K562 (cell line): ENCODE data around the gene IQGAP3. TPM values are rescaled to one million over a fixed set of nuclear protein-coding genes. Genes with fewer than 3 reads are reported as not detected.

Experiments
- AFF1 ChIP-seq, 2 experiments: fragments of 450-650 bp; IDR thresholded peaks; 2 replicates each; pipeline ENCODE4 v1.6.1; 2018; ENCODE audit warnings: mild to moderate bottlenecking in 2 of 2, low read depth in 1 of 2; ENCODE audit not compliant: partially characterized antibody in 2 of 2
- CSDE1 ChIP-seq, 2 experiments: fragments of 450-650 bp; IDR thresholded peaks; 2 replicates each; pipeline ENCODE4 v1.6.1; 2016; ENCODE audit warnings: mild to moderate bottlenecking in 1 of 2
- DDX20 ChIP-seq: fragments of 450-650 bp; IDR thresholded peaks from 2 replicates; pipeline ENCODE4 v1.6.1; 2016; ENCODE audit warnings: missing genetic modification characterization, low read depth, mild to moderate bottlenecking, missing compliant biosample characterization, moderate library complexity
- ESRRA ChIP-seq: fragments of 450-650 bp; IDR thresholded peaks from 2 replicates; pipeline ENCODE4 v1.6.1; 2014; ENCODE audit warnings: low read depth, mild to moderate bottlenecking, moderate library complexity, borderline replicate concordance
- FOXK1 ChIP-seq: sonication (generic); formaldehyde crosslinking; IDR thresholded peaks from 2 replicates; pipeline ENCODE4 v1.8.0; 2022; ENCODE audit warnings: missing genetic modification reagents, mild to moderate bottlenecking, borderline replicate concordance
- HMG20A ChIP-seq: fragments of 450-650 bp; formaldehyde crosslinking; conservative IDR thresholded peaks from 2 replicates; pipeline ENCODE4 v1.4.0; 2020; ENCODE audit warnings: mild to moderate bottlenecking, mixed read lengths
- KLF16 ChIP-seq: IDR thresholded peaks from 2 replicates; pipeline ENCODE4 v1.6.1; 2016; ENCODE audit warnings: antibody characterized with exemption
- ZNF318 ChIP-seq, 2 experiments: fragments of 450-650 bp; IDR thresholded peaks; 2 replicates each; pipeline ENCODE4 v1.6.1; 2016; ENCODE audit warnings: mild to moderate bottlenecking in 2 of 2, borderline replicate concordance in 1 of 2, low read depth in 1 of 2, moderate library complexity in 1 of 2
- ZNF324 ChIP-seq: fragments of 250-450 bp; sonication (Bioruptor Pico); IDR thresholded peaks from 2 replicates; pipeline ENCODE4 v1.4.0; 2020; ENCODE audit warnings: mild to moderate bottlenecking
- ZNF830 ChIP-seq: fragments of 250-450 bp; sonication (Bioruptor Pico); IDR thresholded peaks from 2 replicates; pipeline ENCODE4 v1.5.0; 2021; ENCODE audit warnings: mild to moderate bottlenecking
- polyA plus RNA-seq, 8 experiments: library from polyadenylated mRNA; depleted of rRNA in 4 of 8; stranded (reverse) in 5 of 8; unstranded in 3 of 8; fragments of >200 nt; fragmentation: Nextera tagmentation in 2 of 8; fragmentation: Illumina TruSeq in 1 of 8; extraction: Ambion mirVana in 2 of 8; extraction: Trizol in 1 of 8; gene quantifications; 2 replicates each; pipeline versions ENCODE4 v1.2.1 to v1.2.3, GENCODE V29; 2011 to 2014; ENCODE audit warnings: inconsistent platforms in 1 of 8, missing spikeins in 1 of 8
- total RNA-seq, 7 experiments: library from RNA; depleted of rRNA in 6 of 7; stranded (reverse); fragments of >200 nt in 6 of 7; fragmentation: Illumina TruSeq in 2 of 7; extraction: Trizol in 2 of 7; gene quantifications; 2 replicates each; pipeline versions ENCODE4 v1.2.1 to v1.2.3, GENCODE V29; 2011 to 2021; ENCODE audit warnings: low replicate concordance in 1 of 7
- TF ChIP-seq, protein P1 (sequence below): sonication (generic); formaldehyde crosslinking; IDR thresholded peaks from 2 replicates; pipeline ENCODE4 v1.8.1; 2023; ENCODE audit warnings: mild to moderate bottlenecking, missing genetic modification reagents

The IQGAP3 gene
- total and polyA plus RNA-seq, 9 of the 15 experiments (the other 6 are each of a cell fraction or from before 2014, with no cell fraction given) = 1.4 to 16.6 (median 11.9) TPM

GRCh38 chr1:156571919-156572662, at the start of gene IQGAP3 (continued):
- no peak for TF ChIP-seq ZNF318 (IDR thresholded peaks at IDR 0.05; ENCODE audit: borderline replicate concordance in 1 of 2, low read depth in 1 of 2)
- TF ChIP-seq AFF1 (IDR thresholded peaks at IDR 0.05; ENCODE audit: low read depth in 1 of 2, partially characterized antibody in 2 of 2) = peak in 1 of 2 experiments; percentile 84
- no peak for TF ChIP-seq ZNF830 (CRISPR knock-in tag)
- no peak for TF ChIP-seq DDX20 (tag)
- no peak for TF ChIP-seq KLF16
- no peak for TF ChIP-seq ZNF324 (CRISPR knock-in tag)
- TF ChIP-seq FOXK1 = no peak
- TF ChIP-seq ESRRA = 0 out of 2 replicates have a peak, but pooled peaks have one; percentile 23
- TF ChIP-seq, protein P1, sequence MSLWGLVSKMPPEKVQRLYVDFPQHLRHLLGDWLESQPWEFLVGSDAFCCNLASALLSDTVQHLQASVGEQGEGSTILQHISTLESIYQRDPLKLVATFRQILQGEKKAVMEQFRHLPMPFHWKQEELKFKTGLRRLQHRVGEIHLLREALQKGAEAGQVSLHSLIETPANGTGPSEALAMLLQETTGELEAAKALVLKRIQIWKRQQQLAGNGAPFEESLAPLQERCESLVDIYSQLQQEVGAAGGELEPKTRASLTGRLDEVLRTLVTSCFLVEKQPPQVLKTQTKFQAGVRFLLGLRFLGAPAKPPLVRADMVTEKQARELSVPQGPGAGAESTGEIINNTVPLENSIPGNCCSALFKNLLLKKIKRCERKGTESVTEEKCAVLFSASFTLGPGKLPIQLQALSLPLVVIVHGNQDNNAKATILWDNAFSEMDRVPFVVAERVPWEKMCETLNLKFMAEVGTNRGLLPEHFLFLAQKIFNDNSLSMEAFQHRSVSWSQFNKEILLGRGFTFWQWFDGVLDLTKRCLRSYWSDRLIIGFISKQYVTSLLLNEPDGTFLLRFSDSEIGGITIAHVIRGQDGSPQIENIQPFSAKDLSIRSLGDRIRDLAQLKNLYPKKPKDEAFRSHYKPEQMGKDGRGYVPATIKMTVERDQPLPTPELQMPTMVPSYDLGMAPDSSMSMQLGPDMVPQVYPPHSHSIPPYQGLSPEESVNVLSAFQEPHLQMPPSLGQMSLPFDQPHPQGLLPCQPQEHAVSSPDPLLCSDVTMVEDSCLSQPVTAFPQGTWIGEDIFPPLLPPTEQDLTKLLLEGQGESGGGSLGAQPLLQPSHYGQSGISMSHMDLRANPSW = no peak
- TF ChIP-seq HMG20A (CRISPR knock-in tag) = no peak
- no peak for TF ChIP-seq CSDE1 (IDR thresholded peaks at IDR 0.05)
